Stimulated activated CD8-positive, alpha-beta memory T cell treated with anti-CD3 and anti-CD28 coated beads, Interleukin-7, amount 100 ng/mL, for 4 hours (primary cell): ENCODE data around the gene TNRC18.
"Not testable (repeated sequence)": the region's sequence is repeated elsewhere in the genome, so short reads cannot be mapped to it uniquely, and the experiment has no call there.

Experiments used
- DNase-seq, 2 donors: peaks; one replicate each; pipeline ENCODE4 v3.0.0-alpha.2; 2020; ENCODE audit warnings: low read depth in 2 of 2

TNRC18 gene, protein sequence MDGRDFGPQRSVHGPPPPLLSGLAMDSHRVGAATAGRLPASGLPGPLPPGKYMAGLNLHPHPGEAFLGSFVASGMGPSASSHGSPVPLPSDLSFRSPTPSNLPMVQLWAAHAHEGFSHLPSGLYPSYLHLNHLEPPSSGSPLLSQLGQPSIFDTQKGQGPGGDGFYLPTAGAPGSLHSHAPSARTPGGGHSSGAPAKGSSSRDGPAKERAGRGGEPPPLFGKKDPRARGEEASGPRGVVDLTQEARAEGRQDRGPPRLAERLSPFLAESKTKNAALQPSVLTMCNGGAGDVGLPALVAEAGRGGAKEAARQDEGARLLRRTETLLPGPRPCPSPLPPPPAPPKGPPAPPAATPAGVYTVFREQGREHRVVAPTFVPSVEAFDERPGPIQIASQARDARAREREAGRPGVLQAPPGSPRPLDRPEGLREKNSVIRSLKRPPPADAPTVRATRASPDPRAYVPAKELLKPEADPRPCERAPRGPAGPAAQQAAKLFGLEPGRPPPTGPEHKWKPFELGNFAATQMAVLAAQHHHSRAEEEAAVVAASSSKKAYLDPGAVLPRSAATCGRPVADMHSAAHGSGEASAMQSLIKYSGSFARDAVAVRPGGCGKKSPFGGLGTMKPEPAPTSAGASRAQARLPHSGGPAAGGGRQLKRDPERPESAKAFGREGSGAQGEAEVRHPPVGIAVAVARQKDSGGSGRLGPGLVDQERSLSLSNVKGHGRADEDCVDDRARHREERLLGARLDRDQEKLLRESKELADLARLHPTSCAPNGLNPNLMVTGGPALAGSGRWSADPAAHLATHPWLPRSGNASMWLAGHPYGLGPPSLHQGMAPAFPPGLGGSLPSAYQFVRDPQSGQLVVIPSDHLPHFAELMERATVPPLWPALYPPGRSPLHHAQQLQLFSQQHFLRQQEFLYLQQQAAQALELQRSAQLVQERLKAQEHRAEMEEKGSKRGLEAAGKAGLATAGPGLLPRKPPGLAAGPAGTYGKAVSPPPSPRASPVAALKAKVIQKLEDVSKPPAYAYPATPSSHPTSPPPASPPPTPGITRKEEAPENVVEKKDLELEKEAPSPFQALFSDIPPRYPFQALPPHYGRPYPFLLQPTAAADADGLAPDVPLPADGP (N-terminal part only)

DNA sequence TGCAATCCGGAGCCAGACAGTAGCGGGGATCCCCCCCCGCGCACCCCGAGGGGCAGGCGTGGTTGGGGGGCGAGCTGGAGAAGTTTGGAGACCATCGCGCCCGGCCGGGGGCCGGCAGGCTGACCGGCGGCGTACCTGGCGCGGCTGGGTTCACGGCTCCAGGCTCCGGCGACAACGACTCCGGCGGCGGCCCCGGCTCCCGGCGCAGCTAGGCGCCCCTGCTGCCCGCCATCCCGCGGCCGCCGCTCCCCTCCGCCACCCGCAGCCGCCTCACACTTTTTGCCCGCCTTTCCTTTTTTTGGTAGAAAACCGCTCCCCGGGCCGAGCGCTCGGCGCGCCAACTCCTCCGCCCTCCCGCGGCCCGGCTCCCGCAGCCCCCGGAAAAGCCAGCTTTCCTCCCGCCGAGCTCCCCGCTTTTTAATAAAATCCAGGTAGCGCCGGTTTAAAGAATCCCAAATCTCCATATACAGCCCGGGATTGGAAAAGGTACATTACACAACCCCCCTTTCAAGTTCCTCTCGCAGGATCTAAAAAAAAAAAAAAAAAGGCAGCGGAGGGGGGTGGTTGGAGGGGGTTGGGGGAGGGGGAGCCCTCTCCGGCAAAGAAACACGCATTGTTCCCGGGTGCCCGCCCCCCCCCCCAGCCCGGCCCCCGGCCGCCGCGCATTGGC, at the start of gene TNRC18:
Gene TNRC18, minus strand, starts transcription at position 529 of the 670 bp plus-strand sequence. CDS start 2,588 bp downstream, outside the sequence.
- DNase-seq, result no peak

DNA sequence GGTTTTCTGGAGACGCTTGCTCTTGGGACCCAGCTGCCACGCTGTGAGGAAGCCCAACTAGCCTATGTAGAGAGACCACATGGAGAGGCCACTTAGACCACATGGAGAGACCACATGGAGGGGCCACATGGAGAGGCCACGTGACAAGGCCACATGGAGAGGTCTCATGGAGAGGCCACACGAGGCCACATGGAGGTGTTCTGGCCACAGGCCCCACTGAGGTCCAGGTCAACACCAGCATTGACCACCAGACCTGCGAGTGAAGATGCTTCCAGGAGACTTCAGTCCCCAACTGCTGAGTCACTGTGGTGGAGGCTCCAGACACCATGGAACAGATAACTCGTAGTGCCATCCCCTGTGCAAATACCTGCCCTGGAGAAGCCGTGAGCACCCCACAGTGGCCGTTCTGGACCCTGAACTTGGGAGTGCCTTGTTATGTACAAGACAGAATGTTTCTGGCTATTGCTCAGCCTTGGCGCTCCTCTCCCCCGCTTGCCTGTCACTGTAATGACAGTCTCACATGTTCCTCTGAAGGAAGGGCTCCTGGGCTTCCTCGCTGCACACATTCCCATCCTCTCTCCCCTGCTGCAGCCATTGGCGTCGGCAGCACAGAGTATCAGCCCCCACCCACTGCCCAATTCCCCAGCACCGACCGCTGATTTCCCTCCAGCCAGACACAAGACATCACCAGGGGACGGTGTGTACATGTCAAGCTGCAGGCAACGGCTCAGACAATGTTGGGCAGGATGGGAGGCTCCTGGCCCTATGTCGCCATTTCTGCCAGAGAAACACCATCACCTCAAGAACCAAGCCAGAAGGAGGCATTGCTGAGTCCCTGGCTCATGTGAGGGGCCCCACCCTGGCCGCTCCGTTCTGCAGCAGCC, 49.0 kb upstream of the TNRC18 start:
- DNase-seq, result no peak

DNA sequence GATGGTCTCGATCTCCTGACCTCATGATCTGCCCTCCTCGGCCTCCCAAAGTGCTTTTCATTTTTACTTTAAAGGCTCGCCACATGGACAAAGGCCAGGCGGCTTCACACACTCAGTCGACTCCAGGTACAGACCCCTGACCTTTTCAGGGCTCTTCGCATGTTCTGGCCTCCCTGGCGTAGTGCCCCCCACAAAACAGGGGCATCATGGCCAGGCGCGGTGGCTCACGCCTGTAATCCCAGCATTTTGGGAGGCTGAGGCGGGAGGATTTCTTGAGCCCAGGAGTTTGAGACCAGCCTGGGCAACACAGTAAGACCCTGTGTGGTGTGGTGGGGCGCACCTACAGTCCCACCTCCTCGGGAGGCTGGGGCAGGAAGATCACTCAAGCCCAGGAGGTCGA, 48.0 kb upstream of the TNRC18 start:
- DNase-seq, result not testable (repeated sequence)

DNA sequence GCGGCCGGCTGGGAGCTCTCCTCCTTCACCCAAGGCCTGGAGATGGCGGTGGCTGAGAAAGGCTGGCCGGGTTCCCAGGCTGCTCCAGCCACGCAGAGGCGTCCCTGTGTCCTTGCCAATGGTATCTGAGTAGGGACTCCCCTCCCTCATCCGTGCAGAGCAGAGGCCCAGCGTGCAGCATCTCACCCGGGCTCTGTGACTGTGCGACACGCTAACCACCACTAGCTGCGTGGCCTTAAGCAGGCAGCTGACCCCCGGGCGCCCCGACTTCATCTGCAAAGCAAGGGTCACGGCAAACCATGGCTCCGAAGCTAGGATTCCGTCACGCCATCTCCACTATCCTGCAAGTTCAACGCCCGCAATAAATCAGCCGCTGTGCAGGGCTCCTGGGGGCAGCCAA, 47.2 kb upstream of the TNRC18 start:
- no peak for DNase-seq

DNA sequence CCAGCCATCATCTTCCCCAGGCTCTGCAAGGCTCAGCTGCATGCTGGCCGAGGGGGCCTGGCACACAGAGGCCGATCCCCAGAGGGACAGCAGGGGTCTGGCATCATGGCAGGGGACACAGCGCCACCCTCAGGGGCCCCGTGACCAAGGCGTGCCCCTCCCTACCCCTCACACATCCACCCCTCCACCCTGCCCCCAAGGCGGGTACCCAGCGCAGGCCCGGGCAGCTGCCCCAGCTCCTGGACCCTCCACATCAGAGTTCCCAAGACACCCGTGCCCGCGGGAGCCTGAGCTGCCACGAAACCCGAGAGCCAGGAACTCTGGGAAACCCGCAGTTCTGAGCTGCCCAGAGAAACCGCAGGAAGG, 46.5 kb upstream of the TNRC18 start:
- DNase-seq, result no peak

DNA sequence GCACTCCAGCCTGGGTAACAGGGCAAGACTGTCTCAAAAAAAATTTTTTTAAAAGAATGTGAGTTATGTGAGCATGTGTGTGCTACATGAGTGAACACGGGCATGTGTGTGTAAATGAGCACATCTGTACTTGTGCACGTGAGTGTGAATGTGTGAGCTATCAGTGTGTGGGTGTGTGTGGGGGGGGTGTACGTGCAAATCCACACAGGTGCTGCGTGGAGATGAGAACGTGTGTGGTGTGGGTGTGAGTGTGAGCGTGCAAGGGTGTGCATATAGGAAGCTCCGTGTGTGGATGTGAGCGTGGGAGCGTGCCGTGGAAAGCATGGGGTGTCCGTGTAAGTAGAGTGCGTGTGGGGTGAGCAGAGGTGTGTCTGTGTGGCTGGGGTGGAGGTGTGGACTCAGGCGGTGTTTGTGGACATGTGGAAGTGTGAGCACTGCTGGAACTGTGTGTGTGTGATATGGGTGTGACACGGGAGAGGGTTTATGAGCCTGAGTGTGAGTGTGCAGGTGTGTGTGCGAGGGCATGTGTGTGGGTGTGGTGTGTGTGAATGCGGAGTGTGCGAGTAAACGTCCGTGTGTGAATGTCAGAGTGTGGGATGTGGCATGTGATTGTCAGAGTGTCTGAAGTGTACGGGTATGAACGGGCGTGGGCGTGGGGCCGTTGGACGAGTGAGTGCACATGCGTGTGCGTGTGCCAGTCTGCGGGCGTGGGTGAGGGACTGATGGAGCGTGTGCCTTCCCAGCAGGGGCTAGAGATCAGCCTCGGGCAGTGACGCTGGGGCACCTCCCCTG, 45.9 kb upstream of the TNRC18 start:
- DNase-seq, result no peak

DNA sequence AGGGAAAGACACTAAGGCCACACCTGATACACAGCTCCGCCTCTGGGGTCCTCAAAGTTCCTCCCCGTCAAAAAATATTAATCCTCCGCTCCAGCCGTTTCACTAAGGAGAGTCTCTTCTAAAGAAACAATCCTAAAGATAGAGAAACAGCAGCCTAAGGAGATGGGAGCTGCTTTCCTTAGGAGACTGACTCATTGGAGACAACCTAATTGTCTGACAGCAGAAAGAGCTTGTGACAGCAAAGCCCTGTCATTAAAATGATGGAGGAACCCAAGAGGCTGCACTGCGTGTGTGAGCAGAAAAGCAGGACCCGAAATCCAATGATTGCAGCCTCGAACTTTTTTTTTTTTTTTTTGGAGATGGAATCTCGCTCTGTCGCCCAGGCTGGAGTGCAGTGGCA, 44.0 kb upstream of the TNRC18 start:
- DNase-seq, result no peak

DNA sequence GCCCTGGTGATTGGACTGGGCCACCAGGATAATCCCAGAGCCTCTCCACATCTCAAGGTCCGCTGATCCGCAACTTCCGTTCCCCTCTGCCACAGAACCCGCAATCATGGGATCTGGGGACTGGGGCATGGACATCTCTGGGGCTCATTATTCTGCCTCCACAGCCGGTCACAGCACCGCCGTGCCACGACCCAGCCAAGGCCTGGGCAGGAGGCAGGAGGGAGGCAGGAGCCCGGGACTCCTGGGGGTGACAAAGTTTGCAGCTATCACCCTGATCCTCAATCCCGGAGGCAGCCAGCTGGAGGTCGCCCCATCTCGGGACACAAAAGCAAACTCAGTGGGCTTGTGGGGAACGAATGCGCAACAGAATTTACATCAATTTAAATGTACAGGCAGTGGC, 42.9 kb upstream of the TNRC18 start:
- DNase-seq, result no peak

DNA sequence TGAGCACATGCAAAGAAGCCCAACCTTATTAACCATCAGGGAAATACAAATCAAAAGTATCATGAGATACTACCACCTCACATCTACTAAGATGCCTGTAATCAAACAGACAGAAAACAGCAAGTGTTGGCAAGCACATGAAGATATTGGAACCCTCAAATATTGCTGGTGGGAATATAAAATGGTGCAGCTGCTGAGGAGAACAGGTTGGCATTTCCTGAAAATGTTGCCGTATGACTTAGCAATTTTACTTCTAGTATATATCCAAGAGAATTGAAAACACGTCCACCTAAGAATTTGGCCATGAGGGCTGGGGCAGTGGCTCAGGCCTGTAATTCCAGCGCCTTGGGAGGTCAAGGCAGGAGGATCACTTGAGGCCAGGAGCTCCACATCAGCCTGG, 39.4 kb upstream of the TNRC18 start:
- no peak for DNase-seq

DNA sequence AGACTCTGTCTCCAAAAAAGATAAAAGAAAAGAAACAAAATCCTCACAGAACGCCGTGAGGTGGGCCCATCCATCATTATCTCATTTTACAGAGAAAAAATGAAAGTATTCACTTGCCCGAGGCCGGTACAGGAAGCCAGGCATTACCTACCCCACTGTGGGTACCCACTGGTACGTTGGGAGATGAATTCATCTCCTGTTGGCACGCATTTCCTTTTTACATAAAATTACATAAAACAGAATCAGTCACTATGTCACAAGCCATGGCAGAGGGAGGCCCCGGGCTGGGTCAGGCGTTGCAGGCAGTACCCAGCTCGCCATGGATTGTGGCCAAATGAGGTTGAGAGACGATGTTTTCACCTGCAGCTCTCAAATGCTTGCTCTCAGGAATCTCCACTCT, 38.6 kb upstream of the TNRC18 start:
- no peak for DNase-seq

DNA sequence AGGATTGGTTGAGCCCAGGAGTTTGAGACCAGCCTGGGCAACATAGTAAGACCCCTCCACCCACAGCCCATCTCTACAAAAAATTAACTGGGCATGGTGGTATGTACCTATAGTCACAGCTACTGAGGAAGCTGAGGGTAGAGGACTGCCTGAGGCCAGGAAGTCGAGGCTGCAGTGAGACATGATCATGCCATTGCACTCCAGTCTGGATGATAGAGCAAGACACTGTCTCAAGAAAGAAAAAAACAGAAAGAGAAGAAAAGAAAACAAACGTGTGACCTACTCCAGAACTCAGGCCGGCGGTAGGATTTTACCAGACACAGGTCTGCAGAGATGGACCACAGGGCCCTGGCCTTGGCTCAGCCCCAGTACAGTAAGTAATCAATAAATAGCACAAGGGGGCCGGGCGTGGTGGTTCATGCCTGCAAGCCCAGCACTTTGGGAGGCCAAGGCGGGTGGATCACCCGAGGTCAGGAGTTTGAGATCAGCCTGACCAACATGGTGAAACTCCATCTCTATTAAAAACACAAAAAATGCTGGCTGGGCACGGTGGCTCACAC, 35.4 kb upstream of the TNRC18 start:
- no peak for DNase-seq

DNA sequence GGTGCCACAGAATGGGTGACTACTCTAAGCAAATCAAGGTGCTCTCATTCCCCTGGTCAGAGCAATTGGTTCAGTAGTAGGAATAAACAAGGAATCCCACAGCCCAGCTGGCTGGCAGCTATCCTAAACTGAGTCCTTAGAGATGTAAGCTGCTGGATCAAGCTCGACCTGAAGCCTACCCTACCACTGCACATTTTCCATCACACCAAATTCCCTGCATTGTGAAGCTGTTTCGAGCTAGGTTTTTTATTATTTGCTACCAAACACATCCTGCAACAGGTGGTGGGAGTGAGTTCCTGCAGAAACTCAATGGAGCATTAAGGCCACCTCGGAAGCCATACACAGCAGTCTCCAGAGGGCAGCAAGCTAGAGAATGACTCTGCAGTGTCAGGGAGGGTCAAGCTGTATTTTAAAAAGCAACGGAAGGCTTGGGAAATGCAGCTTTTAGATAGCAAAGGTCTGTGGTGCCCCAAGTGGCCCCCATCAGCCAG, 33.7 kb upstream of the TNRC18 start:
- no peak for DNase-seq

DNA sequence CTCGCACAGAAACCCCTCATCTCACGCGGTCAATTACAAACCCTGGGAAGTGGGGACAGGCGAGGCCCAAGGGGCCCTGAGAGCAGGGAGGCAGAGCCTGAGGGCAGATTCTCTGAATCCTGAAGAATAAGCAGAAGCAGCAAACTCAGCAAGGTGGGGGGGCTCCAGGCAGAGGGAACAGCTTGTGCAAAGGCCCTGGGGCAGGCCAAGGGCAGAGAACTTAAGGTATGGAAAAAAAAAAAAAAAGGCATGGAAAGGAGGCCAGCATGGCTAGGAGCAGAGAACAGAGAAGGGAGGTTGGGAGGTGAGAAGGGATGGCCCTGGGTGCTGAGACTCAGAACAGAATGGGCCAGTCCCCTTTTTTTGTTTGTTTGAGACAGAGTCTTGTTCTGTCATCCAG, 32.8 kb upstream of the TNRC18 start:
- DNase-seq, result no peak

DNA sequence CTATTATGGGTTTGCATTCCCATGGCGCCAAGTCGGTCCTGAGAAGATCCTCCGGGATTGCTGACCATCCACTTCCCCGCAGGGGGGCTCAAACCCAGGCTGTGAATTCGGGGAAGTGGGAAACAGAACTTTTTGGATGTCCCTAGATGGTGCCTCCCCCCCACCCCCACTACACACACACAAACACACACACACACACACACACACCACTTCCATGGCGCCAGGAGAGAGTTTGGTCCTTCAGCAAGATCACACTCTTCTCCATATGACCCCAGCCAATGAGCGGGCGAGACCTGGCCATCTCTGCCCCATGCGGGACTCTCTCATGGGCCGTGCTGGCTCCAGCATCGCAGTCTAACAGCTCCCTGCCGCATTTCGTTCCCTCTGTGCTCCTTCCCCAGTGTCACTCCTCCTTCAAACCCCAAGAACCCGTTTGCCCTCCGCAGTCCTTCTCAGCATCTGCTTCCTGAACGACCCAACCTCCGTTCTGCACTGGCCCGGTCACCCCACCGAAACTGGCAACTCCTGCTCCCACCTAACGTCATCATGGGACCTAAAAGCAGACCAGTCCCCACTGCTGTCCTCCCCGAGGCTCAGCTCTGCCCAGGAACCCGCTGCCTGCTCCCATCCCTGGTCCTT, 32.1 kb upstream of the TNRC18 start:
- no peak for DNase-seq

DNA sequence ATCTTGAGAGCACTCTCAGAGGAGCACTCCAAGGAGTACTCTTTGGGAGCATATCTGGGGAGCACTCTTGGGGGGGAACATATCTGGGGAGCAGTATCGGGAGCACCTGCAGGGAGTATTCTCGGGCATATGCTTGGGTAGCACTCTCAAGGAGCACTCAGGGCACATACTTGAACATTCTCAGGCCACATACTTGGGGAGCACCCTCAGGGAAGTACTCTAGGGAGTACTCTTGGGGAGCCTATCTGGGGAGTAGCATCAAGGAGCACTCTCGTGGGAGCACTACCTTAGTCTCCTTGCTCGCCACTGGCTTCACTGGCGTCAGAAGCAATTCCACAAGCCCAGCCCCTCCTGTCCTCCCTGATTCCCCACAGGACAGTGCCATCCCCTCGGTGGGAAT, 31.5 kb upstream of the TNRC18 start:
- DNase-seq, result no peak

DNA sequence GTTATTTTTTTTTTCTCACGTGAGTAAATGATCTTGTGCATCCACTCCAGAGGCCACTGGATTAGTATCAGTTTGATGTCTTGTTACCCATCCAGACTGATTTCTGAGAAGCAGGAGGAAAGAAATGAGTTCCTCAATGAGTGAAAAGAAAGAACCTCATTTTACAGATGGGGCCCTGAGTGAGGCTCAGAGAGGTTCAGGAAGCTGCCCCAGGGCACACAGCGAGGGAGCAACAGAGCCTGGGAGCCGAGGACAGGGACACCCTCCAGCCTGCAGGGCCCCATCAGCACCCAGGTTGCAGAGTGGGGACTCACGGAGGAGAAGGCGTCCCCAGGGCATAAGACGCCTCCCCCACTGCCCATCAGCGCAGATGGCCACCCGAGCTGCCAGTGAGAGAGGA, 30.9 kb upstream of the TNRC18 start:
- DNase-seq, result no peak

DNA sequence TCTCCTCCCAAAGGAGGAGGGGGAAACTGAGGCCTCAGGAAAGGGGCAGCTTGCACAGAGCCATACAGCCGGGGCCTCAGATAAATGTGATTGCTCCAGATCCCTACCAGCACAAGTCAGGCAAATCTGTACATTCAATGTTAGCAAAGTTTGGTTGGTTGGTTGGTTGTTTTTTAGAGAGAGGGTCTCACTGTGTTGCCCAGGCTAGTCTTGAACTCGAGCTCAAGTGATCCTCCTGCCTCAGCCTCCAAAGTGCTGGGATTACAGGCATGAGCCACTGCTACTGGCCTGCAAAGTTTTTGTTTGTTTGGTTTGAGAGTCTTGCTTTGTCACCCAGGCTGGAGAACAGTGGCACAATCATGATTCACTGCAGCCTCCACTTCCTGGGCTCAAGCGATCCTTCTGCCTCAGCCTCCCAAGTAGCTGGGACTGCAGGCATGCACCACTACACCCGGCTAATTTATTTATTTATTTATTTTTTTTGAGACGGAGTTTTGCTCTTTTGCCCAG, 30.0 kb upstream of the TNRC18 start:
- DNase-seq, result no peak

DNA sequence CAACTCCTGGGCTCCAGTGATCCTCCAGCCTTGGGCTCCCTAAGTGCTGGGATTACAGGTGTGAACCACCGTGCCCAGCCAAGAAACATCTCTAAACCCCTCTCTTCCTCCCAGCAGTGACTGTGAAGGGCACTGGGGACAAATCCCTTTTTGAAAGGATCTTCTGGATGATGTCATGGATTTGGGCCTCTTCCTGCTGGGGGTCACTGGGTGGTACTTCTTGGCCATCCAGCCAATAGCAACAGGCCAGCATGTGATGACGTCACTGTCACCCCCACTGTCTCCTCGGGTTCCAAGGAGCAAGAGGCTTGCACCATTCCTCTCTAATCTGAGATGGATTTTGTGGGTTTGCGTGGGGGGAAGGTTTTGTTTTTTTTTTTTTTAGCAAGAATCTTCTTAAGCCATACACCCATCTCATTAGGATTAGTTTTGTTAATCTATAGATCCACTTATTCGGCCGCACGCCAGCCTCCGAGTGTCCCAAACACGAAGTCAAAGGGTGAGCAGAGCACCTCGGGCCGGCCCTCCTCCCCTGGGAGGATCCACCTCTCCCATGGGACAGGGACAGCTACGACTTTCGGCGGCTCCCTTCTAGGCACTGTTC, 29.4 kb upstream of the TNRC18 start:
- DNase-seq, result no peak
